Nephron progenitor cell (in vitro differentiated cells): ENCODE results near the gene EDIL3.

Experiments
- DNase-seq: peaks from one replicate; pipeline ENCODE4 v3.0.0; 2021
- H3K27ac Mint-ChIP-seq: 2 replicates; pipeline ENCODE4 v1.8.0; 2021; ENCODE audit warnings: mild to moderate bottlenecking, moderate library complexity, mixed read lengths
- H3K27me3 Mint-ChIP-seq: 2 replicates; pipeline ENCODE4 v1.8.0; 2021; ENCODE audit warnings: mild to moderate bottlenecking, low read depth, mixed read lengths; ENCODE audit not compliant: poor library complexity
- H3K36me3 Mint-ChIP-seq: 2 replicates; pipeline ENCODE4 v1.8.0; 2021; ENCODE audit warnings: low read depth, mixed read lengths
- H3K4me1 Mint-ChIP-seq: 2 replicates; pipeline ENCODE4 v1.8.0; 2021; ENCODE audit warnings: mixed read lengths
- H3K4me3 Mint-ChIP-seq: 2 replicates; pipeline ENCODE4 v1.8.0; 2021; ENCODE audit warnings: mild to moderate bottlenecking, moderate library complexity, mixed read lengths
- H3K9me3 Mint-ChIP-seq: 2 replicates; pipeline ENCODE4 v1.8.0; 2021; ENCODE audit warnings: mild to moderate bottlenecking, moderate library complexity, mixed read lengths
- CTCF ChIP-seq: fragments of 200-600 bp; sonication (generic); IDR thresholded peaks from 2 replicates; pipeline ENCODE4 v1.5.0; 2021; ENCODE audit warnings: antibody characterized with exemption

The EDIL3 gene

DNA sequence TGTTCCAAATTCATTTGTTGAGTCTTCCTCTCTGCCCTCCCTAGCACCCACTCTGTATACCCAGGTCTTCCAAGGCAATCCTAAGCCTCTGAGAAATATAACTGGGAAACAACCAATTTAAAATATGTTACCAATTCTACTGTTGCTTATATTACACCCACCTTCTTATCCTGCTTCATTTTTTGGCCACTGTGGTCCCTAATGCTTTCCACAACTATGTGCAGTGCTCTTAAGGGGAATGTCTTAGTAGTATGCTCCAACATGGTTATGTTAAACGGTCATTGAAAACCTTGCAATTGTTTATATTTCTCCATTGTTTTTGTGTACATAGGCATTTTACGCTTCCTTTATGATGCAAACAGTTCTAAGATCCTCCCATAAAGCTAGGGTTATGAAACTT, 390.9 kb downstream of the EDIL3 start:
- H3K36me3 Mint-ChIP-seq = peaks cover 4% of the 10 kb centered on the region
- no peak for TF ChIP-seq CTCF
- no peak overlapping the region for H3K4me3 Mint-ChIP-seq
- no peaks in the 10 kb centered on the region for H3K4me1 Mint-ChIP-seq
- H3K27me3 Mint-ChIP-seq = no peaks in the 10 kb centered on the region
- DNase-seq = no peak
- no peak overlapping the region for H3K27ac Mint-ChIP-seq
- peaks cover 7% of the 10 kb centered on the region for H3K9me3 Mint-ChIP-seq

DNA sequence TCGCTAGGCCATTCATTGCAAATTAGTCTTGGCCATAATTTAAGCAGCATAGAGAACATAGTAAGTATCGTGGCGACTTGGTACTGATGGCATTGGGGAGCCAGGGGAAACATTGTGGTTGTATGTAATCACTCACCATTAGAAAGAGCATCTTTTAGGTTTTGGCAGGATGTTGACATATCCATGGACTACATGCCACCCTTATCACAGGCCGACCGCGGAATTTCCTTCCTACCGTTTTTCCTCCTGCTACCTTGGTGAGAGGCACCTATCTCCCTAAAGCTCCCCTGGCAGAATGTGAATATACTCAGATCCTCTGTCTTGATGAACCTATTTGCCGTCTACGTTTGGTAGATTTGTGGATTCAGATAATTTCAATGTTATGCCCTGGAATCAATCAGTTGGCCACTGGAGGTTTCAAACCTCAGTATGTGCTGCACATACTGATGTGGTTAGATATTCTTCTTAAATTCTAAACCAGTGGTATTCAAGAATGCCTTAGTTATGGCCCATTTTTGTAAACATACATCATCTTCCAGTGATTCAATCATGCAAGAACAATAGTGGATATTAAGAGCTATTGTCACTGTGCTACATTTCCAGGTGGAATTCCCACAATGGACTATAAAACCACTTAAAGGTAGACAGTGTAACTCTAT, 393.0 kb downstream of the EDIL3 start:
- H3K27me3 Mint-ChIP-seq = no peaks in the 10 kb centered on the region
- H3K9me3 Mint-ChIP-seq = no peaks in the 10 kb centered on the region
- TF ChIP-seq CTCF = no peak
- no peaks in the 10 kb centered on the region for H3K4me1 Mint-ChIP-seq
- no peaks in the 10 kb centered on the region for H3K36me3 Mint-ChIP-seq
- no peak overlapping the region for H3K27ac Mint-ChIP-seq
- no peak overlapping the region for H3K4me3 Mint-ChIP-seq
- DNase-seq = no peak

DNA sequence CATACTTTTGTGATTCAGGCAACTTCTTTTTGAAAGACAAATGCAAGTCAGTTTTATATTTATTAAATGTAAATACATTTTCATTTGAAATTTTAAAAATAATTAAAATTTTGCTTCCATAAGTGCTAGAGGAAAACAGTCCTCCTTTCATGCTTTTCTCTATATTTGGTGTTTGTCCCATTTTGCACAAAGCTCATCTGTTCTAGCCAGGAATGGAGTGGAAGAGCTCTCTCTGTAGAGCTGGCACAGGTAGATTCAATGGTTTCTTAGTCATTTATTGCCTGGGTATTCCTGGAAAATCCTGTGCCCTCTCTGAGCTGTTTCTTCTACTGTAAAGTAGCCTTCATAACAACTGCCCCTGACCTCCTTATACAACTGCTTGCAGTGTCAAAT, 396.4 kb downstream of the EDIL3 start:
- Mint-ChIP-seq H3K36me3 (no peaks in the 10 kb centered on the region), H3K27me3 (no peaks in the 10 kb centered on the region), H3K9me3 (no peaks in the 10 kb centered on the region), H3K27ac (no peak overlapping the region), H3K4me1 (no peaks in the 10 kb centered on the region), H3K4me3 (no peak overlapping the region)
- TF ChIP-seq CTCF = no peak
- DNase-seq = no peak

- TF ChIP-seq CTCF = no peak
- H3K9me3 Mint-ChIP-seq = no peaks in the 10 kb centered on the region
- H3K36me3 Mint-ChIP-seq = no peaks in the 10 kb centered on the region
- H3K4me1 Mint-ChIP-seq = no peaks in the 10 kb centered on the region
- H3K27ac Mint-ChIP-seq = no peak overlapping the region
- no peak overlapping the region for H3K4me3 Mint-ChIP-seq
- no peaks in the 10 kb centered on the region for H3K27me3 Mint-ChIP-seq
- no peak for DNase-seq
Observed at GRCh38 chr5:83987513-83988292, 397.0 kb downstream of the EDIL3 start.

DNA sequence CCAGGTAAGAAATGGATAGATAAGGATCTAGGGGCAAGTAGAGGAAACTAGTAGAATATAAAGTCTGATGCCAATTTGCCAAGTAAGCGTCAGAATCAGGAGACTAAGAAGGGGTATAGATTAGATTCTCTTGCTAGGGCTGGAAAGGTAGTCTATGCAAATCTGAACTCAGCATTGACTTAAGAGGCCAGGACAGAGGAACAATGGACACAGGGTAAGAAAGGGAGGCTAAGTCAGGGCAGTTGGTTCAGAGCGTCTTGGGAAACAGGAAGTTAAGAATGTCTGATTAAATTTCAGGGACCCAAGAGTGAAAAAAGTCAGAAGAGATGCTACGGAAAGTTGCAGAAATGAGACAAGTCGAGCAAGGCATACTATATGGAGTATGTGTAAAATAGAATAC, 400.8 kb downstream of the EDIL3 start:
- DNase-seq = no peak
- H3K27me3 Mint-ChIP-seq = no peaks in the 10 kb centered on the region
- no peaks in the 10 kb centered on the region for H3K9me3 Mint-ChIP-seq
- H3K4me3 Mint-ChIP-seq = no peak overlapping the region
- H3K27ac Mint-ChIP-seq = peak overlapping the region; percentile 12
- H3K36me3 Mint-ChIP-seq = no peaks in the 10 kb centered on the region
- no peak for TF ChIP-seq CTCF
- H3K4me1 Mint-ChIP-seq = no peaks in the 10 kb centered on the region
